ENCODE measurements around the gene KDR.

Gene KDR

DNA sequence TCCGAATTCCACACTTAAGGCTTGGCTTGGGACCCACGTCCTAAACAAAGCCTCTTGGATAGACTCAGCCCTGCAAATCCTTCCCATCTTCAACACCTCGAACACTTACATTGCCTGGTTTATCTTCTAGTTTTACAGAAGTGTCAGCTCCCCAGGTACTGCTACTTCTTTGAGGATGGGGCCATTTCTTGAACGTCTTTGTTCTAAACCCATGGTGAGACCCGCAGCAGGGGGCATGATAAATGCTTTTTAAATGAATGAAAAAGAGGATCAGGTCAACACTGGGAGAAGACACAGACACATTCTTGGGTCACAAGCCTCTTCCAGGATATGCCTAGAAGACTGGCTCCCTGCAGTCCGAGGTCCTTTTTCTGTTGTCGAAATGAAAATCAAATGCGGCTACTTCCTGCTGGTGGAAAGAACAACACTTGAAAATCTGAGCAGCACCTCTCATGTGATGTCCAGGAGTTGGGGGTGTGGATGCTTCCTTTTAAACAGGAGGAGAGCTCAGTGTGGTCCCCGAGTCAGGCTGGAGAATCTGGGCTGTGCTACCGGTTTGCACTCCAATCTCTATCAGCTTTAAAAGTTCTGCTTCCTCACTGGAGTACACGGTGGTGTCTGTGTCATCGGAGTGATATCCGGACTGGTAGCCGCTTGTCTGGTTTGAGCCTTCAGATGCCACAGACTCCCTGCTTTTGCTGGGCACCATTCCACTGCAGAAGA is 45.8 kb downstream of the KDR start:
- DNase-seq (ENCODE audit: low read depth): no peak

DNA sequence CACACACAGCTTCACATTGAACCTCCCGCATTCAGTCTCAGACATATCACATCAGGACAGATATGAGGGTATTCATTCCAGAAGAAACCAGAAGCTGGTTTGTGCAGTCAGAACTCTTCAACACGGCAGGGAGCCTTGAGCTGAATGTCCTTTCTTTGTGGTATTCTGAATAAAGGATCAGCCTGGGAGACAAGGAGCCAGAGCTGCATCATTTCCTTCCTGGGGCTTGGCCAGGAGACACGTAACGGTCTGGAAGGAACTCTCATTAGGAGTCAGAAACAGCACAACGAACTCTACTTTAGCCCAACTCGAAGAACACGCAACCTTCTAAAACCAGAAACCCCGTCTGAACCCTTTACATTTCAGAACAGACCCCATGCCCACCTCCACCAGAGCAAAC is 46.4 kb downstream of the KDR start:
- no peak for DNase-seq (ENCODE audit: low read depth)

DNA sequence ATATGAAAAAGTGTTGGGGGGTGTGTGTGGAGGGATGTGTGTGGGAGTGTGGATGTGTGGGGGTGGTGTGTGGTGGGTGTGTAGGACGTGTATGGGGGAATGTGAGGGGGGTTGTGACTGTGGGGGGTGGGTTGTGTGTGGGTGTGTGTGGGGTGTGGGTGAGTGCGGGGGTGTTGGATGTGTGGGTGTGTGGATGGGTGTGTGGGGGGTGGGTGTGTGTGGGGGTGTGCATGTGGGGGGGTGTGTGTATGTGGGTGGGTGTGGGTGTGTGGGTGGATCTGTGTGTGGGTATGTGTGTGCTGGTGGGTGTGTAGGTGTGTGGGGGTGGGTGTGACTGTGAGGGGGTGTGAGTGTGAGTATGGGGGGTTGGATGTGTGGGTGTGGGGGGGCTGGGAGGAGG is 47.8 kb downstream of the KDR start:
- no peak for DNase-seq (ENCODE audit: low read depth)

DNA sequence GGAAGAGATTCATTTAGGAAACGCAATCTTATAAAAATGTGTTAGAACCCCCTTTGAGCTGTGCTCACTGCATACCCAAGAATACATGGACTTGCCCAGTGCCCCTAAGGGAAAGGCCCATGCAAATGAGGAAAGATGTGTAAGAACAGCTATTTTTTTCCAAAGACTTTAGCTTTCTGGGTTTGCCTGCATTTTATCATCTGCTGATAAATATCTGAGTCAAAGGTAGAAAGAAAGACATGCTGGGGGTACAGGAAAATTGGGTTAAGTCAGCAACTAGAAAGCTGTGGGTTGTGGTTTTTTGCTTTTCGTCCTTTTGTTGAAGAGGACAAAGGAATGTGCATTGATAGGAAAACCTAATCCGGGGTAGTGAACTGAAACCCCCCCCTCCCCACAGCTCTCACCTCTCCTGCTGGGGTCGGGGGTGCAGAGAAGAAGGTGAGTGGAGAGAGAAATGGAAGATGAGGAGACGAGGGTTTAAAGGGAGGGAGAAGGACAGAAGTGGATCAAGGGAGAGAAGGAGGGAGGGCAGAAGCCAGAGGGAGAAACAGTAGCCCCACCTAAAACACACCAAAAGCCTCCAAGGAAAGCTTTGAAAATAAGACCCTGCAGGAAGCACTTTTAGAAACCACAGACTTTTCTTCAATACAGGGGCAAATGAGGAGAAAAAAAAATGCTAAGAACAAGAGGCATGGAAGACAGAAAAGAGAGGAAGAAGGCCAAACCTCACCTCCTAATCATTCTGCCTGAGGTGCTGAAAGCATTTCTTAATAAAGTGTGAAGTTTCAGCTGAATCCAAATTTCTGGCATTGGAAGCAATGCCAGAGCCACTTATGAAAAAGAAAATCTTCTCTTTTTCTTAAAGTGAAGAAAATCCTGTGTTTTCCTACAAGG is 49.3 kb downstream of the KDR start:
- DNase-seq (ENCODE audit: low read depth): no peak

DNA sequence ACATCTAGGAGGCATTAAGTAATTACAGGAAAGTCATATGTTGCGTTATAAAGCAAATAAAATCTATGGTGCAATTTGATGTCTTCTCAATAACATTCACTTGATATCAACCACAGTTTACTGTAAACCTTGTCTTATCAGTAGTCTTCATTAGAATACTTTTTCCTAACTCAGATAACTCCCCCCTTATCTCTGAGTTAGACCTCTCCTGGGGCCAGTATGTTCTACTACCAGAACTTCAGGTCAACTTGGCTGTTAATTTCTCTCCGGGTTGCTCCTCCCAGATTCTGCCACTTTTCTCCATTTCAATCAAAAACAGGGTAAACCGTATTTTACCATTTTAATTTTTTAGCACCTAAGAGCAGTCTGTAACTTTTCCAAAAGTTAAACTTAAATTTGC is 50.0 kb downstream of the KDR start:
- no peak for DNase-seq (ENCODE audit: low read depth)

DNA sequence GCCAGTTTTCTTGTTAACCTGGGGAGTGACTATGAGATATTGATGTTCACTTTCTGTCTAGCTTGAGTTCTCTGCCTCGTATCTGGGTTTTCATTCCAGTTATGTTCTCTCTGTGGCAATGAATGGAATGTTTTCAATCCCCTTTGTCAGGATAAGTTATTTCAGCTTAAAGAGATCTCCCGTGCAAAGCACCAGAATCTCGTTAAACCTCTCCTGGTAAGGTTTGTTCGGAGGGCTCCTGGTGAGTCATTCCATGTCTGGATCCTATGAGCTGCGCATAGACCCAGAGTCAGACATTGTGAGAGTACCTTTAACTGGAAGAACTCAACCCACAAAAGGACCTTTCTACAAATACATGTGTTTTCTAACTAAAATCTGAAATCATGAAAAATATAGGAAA is 51.0 kb downstream of the KDR start:
- DNase-seq (ENCODE audit: low read depth): no peak

DNA sequence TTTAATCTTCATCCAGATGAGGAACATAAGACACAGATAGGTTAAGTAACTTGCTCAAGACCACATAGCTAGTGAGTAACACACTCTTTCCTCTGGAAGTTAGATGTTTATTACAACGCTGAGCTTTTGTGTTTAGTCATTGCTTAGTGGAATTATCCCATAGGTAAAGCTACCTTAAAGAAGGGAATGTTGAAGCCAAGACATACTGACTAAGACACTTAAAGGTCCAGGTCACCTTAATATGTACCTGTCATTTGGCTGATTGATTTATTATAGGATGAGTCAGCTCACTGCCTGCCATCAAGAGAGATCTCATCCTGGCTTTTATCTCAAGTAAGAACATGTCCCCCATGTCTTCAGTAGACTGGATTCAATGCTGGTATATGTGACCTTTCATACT is 53.4 kb downstream of the KDR start:
- no peak for DNase-seq (ENCODE audit: low read depth)

DNA sequence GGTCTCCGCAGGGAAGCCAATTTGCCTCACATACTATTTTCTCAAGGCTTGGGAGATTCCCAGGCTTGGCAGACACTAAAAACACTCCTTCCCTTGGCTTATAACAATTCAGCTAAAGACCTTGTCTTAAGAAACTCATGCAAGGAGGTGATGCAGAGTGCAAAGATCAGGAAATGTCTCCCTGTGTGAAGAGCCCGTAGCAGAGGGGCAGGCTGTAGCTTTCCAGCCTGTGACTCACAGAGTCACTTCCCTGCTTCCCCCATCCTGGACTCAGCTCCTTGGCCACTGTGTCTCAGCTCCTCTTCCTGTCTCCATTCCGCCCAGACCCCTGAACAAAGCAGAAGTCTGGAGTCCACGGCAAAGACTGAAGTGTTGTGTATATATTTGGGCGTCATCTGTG is 56.1 kb downstream of the KDR start:
- no peak for DNase-seq (ENCODE audit: low read depth)

DNA sequence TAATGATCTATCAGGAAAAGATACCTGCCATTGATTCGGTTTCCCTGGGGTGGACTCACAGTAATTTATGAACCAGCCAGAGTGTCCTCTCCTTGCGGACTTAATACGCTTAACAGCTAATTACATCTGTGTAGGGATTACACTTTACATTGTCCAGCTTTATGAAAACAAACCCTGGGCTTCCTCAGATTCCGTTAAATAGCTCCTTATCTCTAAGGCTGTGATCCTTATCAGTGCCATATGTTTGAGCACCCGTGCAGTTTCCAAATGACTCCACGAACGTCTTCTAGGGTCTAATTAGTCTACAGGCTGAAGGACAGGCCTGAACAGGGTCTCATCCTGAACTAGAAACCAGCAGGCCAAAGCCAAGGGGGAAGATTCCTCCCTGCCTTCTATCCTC is 56.9 kb downstream of the KDR start:
- DNase-seq (ENCODE audit: low read depth): no peak

DNA sequence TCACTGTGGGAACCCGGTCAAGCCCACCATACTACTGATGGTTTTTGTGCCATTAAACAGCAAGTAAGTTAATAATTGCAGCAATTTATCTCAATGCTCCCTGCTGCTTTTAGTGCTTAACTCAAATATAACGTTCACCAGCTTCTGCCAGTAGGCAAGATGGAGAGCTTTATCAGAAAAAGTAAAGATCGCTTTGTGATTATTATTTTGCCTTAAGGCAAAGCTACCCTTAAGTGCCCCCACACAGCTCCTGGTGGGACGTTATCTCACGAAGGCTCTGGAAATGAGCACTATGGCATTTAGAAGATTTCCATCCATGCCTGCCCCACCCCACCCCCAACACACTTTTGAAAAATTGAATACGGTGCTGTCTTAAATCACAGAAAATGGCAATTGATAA is 59.4 kb downstream of the KDR start:
- no peak for DNase-seq (ENCODE audit: low read depth)

DNA sequence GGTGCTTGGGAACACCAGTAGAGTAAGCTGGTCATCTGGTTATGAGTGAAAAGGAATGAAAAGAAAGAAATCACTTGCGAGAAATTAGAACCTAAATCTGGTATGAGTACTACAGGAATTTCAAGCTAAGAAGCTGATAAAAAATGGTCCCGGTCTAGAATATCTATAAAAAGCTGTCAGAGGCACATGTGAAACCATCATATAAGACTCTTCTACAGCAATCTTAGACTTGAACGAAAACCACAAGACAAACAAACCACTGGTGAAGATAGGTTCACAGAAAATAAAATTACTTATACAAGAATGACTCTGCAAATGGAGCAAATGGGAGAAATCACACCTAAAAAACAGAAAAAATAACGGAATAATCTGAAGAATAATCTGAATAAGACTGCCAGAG is 69.9 kb downstream of the KDR start:
- DNase-seq (ENCODE audit: low read depth): no peak

DNA sequence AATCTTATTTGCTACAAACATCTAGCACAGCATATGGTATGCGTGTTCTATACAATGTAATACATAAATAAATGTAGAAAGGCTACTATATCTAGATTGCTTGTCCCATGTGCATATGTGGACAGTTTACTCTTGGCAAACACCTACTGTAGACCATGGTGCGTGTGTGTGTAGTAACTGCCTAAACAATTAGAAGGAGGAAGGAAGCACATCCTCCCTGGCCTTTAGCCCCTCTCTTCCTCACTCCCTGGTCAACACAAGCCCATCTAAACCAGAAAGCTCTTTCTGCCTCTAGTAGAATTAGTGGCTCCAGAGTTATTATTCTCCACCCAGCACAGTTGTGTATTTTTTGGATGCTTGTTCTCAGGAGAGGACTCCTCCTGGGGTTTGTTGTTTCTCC is 73.9 kb downstream of the KDR start:
- DNase-seq (ENCODE audit: low read depth): no peak

DNA sequence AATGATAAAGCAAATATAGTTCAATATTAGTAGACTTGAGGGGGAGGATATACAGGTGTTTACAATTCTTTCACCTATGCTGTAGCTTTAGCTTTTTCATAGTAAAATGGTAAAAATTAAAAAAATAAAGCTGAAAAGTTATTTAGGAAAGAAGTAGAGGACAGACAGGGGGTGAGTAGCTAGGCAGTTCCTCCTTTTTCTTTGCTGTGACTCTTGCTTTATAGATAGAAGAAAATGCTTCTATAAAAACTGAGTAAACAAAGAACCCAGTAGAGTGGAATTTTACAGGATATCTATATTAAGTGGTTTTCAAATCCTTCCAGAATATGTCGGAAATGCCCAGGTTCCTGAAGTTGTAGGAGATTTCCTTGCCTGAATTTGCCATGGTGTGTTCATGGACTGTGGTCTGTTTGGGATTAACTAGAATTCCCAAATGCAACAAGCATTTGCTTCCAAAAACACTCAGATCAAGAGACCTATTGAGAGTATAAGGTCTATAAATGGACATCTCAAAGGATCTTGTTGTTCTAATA is 74.9 kb downstream of the KDR start:
- no peak for DNase-seq (ENCODE audit: low read depth)

DNA sequence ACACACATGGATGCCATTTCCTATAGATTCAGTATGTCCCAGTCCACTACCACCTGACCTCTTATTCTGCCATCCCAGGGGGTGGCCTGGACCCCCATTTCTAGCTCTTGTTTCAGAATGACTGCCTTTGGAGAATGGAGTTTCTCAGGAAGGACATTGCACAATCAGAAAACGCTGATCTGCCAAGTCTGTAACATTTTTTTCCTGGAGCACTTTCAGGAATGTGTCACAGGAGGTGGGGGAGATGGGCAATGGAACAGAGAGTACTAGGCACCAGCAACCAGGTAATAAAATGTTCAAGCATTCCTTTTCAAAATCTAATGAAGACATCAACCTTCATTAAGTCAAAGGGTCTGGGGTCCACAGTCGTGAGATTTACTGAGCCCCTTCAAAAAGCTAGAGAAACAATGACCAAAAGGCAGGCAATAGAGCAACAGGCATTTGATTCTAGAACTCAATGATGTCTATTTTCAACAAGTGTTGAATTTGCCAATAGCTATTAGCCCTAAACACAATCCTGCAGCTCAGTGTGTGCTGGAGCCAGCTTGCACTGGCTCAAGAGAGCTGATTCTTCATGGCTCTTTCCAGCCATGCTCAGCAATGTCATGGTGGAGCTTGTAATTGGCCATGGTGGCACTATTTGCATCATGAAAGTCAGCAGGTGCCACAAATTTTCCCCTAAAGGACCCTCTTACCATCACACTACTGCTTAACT is 87.1 kb downstream of the KDR start:
- DNase-seq (ENCODE audit: low read depth): no peak

DNA sequence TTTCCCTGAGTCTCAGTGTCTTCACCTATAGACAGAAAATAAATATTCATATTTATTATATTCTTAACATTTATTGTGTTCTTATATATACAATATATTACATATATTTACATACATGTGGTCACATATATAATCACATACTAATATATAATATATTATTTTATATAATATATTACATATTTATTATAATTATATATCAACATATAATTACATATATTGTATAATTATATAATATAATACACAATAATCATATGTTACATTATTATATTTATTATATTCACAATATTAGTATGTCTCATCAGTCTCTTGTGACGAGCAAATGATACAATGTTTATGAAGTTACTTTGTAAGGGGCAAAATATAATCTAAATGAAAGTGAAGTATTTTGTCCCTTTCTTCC is 87.7 kb downstream of the KDR start:
- DNase-seq (ENCODE audit: low read depth): no peak

DNA sequence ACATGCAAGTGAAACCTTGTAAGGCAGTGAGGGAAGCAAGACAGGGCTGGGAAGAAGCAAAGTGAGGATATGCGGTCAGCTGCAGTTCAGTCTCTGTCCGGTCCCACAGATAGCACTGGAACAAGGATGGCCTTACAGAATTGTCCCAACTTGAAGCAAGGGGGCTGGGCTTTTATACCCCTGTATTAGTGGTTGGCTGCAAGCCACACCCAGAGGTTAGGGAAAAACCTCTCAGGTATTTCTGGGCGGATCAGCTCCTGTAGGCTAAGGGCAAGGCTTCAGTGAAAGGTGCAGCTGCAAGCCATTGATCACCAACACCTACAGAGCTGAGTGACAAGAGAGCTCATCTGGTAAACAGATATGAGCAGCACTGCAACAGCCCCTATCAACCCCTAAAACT is 89.0 kb downstream of the KDR start:
- DNase-seq (ENCODE audit: low read depth): no peak

DNA sequence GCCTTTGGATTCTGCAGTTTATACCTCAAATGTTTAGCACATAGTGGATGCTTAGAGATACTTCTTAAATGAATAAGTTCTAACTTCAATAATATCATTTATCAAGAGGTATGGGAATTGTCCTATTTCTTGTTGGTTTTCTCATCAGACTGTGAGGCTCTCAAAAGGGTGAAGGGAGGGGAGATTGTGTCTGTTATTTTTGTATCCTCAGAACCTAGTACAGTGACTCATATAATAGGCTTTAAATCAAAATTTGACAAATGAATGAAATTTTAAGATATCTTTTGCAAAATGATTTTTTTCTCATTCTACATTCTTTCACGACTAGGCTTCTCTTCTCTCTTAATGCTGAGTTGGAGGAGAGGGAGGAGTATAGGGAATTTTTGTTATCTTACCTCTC is 89.5 kb downstream of the KDR start:
- DNase-seq (ENCODE audit: low read depth): no peak

DNA sequence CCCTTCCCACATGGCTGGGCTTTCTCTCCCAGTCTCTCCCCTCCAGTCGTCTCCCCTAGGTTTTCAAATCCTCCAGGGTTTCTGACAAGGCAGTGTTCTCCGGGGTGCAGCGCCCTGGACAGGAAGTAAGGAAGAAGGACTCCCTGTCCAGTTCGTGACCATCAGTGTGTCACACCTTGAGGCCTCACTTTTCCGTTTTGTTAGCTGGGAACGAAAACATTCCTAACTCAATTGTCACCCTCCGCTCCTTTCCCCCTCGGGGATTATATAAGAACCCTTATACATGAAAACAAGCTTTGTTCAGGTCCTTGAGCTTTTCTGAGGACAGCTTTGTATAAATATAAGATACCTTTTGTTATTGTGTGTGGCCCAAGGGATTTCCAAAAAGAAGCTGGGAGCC is 92.1 kb downstream of the KDR start:
- no peak for DNase-seq (ENCODE audit: low read depth)

DNA sequence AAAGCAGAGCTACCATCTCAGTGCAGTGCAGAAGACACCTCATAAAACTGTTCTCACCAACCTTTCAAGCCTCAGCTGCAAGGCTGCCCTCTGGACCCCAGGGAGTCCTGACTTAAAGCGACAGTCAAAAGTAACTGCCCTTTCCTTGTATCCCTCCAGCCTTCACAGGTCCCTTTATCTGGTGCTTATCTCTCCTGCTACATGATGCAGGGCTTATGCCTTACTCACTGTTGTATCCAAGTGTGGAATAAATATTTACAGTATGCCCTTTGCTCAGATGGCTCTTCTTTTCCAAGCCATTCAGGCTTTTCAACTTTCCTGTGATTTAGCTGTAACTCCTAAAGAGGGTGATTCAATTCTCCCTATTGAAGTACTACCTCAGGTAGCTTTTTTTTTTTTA is 92.6 kb downstream of the KDR start:
- no peak for DNase-seq (ENCODE audit: low read depth)

DNA sequence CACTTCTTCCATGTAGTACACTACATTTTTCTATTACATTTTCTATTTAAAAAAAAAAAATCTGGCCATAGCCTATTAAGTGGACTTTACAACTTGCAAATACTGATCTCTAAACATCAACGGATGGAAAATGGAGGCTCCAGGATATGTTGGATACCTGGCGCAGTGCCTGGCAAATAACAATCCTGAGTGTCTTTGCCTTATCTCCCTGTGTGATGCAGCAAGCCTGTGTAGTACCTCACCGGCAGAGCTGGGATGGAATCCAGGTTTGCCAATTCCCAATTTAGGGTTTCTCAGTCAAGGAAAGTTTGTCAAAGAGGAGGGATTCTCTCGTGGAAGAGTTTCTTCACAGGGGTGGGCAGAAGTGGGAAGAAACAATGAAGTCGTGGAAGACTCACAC is 93.2 kb downstream of the KDR start:
- DNase-seq (ENCODE audit: low read depth): no peak

DNA sequence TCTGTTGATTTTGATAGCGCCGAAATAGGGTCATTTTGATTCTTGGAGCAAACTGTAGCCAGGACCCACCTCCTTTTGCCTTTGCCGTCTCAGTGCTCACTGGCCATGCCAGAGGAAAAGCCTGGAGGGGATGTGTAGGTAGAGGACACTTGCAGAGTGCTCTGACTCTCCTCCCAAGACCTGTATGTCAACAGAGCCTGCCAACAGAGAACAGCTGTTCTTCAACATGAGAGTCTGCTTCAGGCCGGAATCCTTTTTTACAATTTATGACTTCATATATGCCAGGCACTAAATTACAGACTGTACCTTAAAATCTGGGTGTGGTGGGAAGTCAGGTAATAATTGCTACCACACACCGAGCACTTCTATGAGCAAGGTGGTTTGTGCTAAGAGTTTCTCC is 94.2 kb downstream of the KDR start:
- DNase-seq (ENCODE audit: low read depth): no peak

DNA sequence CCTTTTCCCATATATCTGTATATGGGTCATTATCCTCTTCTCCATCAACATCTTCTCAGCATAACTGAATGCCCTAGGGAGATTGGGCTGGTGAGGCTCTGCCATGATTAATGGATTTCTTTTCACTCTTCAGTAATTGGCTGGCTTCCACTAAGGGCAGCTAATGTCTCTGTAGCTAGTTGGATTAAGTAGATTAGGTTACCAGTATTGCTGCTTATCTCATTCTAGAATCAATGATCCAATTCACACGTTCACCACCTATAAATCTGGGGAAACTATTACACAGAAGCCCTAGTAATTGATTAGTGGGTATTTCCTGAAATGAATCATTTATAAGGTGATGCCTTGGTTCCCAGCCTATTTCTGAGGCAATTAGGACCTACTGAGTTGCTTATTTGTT is 94.8 kb downstream of the KDR start:
- DNase-seq (ENCODE audit: low read depth): no peak

Data from stimulated activated CD8-positive, alpha-beta memory T cell treated with anti-CD3 and anti-CD28 coated beads, Interleukin-15, amount 100 ng/mL, for 1 hour (primary cell).